Measurements from ENCODE around the gene PSMB7. TPM values are rescaled to one million over a fixed set of nuclear protein-coding genes. Genes with fewer than 3 reads are reported as not detected.

The PSMB7 gene
- total RNA-seq, 1 donor from 2014 or later, result 133 TPM

GRCh38 chr9:124350494-124351263, 64.6 kb downstream of the PSMB7 start:
- peak; percentile 68 for DNase-seq (ENCODE audit: low spot score)
- intact Hi-C loops (cut with DNase I), result no loop called here

- DNase-seq (ENCODE audit: low spot score), result peak; percentile 57
Observed at GRCh38 chr9:124349675-124350493, 65.4 kb downstream of the PSMB7 start.

GRCh38 chr9:124349267-124349666, 66.0 kb downstream of the PSMB7 start:
- intact Hi-C loops (cut with DNase I), result no loop called here
- peak; percentile 68 for DNase-seq (ENCODE audit: low spot score)

More at GRCh38 chr9:124349675-124350493, 65.4 kb downstream of the PSMB7 start:
- intact Hi-C loops (cut with DNase I), result no loop called here

- intact Hi-C loops (cut with DNase I), result no loop called here
- DNase-seq (ENCODE audit: low spot score), result peak; percentile 44
Observed at GRCh38 chr9:124348831-124349230, 66.4 kb downstream of the PSMB7 start.

- DNase-seq (ENCODE audit: low spot score), result no peak
Observed at GRCh38 chr9:124348363-124348762, 66.9 kb downstream of the PSMB7 start.

GRCh38 chr9:124347968-124348358, 67.3 kb downstream of the PSMB7 start:
- intact Hi-C loops (cut with DNase I), result no loop called here
- no peak for DNase-seq (ENCODE audit: low spot score)

More at GRCh38 chr9:124348363-124348762, 66.9 kb downstream of the PSMB7 start:
- intact Hi-C loops (cut with DNase I), result no loop called here

GRCh38 chr9:124347206-124347967, 67.9 kb downstream of the PSMB7 start:
- intact Hi-C loops (cut with DNase I), result no loop called here
- DNase-seq (ENCODE audit: low spot score), result no peak

GRCh38 chr9:124346347-124347163, 68.7 kb downstream of the PSMB7 start:
- DNase-seq (ENCODE audit: low spot score), result no peak
- intact Hi-C loops (cut with DNase I), result no loop called here

GRCh38 chr9:124345751-124346281, 69.4 kb downstream of the PSMB7 start:
- intact Hi-C loops (cut with DNase I), result no loop called here
- no peak for DNase-seq (ENCODE audit: low spot score)

GRCh38 chr9:124345063-124345462, 70.2 kb downstream of the PSMB7 start:
- intact Hi-C loops (cut with DNase I), result no loop called here
- no peak for DNase-seq (ENCODE audit: low spot score)

- no peak for DNase-seq (ENCODE audit: low spot score)
- intact Hi-C loops (cut with DNase I), result no loop called here
Observed at GRCh38 chr9:124344291-124345050, 70.8 kb downstream of the PSMB7 start.

- intact Hi-C loops (cut with DNase I), result no loop called here
Observed at GRCh38 chr9:124343533-124344290, 71.5 kb downstream of the PSMB7 start.

GRCh38 chr9:124342776-124343485, 72.3 kb downstream of the PSMB7 start:
- DNase-seq (ENCODE audit: low spot score), result no peak
- intact Hi-C loops (cut with DNase I), result no loop called here

More at GRCh38 chr9:124343533-124344290, 71.5 kb downstream of the PSMB7 start:
- no peak for DNase-seq (ENCODE audit: low spot score)

- intact Hi-C loops (cut with DNase I), result no loop called here
- DNase-seq (ENCODE audit: low spot score), result no peak
Observed at GRCh38 chr9:124342402-124342775, 72.9 kb downstream of the PSMB7 start.

GRCh38 chr9:124341455-124342170, 73.6 kb downstream of the PSMB7 start:
- intact Hi-C loops (cut with DNase I), result no loop called here
- no peak for DNase-seq (ENCODE audit: low spot score)

All from cardiac septum (tissue), 1 donor.